ENCODE measurements around the gene MRPS30. TPM values are rescaled to one million over a fixed set of nuclear protein-coding genes. Genes with fewer than 3 reads are reported as not detected.

Gene MRPS30
- total RNA-seq, 3 donors from 2014 or later, result 63.7 to 144 (median 63.9) TPM

DNA sequence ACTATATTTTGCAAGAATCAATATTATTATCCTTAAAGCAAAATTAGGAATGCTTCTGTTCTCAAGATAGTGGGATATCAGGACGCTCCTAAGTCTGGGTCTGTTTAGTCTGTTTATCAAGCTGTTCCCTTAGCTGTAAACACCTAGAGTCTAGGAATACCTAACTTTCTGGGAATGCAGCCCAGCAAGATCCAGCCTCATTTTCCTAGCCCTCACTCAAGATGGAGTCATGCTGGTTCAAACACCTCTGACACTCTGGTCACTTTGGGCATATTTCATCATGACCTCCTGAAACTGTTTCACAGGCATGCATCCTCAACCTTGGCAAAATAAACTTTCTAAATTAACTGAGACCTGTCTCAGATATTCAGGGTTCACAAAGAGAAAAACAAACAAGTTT, 14.4 kb upstream of the MRPS30 start:
- H3K27ac ChIP-seq, result no peak overlapping the region
- intact Hi-C loops (cut with DNase I; ENCODE audit: low total_unique reads), result no loop called here
- no peaks in the 10 kb centered on the region for H3K4me1 ChIP-seq
- H3K4me3 ChIP-seq, result no peak overlapping the region
- H3K36me3 ChIP-seq, result no peaks in the 10 kb centered on the region
- no peak for DNase-seq (ENCODE audit: low spot score in 2 of 2)
- TF ChIP-seq POLR2AphosphoS5 (IDR thresholded peaks at IDR 0.05) (no peak), POLR2A (IDR thresholded peaks at IDR 0.05) (no peak)
- TF ChIP-seq, protein P1, sequence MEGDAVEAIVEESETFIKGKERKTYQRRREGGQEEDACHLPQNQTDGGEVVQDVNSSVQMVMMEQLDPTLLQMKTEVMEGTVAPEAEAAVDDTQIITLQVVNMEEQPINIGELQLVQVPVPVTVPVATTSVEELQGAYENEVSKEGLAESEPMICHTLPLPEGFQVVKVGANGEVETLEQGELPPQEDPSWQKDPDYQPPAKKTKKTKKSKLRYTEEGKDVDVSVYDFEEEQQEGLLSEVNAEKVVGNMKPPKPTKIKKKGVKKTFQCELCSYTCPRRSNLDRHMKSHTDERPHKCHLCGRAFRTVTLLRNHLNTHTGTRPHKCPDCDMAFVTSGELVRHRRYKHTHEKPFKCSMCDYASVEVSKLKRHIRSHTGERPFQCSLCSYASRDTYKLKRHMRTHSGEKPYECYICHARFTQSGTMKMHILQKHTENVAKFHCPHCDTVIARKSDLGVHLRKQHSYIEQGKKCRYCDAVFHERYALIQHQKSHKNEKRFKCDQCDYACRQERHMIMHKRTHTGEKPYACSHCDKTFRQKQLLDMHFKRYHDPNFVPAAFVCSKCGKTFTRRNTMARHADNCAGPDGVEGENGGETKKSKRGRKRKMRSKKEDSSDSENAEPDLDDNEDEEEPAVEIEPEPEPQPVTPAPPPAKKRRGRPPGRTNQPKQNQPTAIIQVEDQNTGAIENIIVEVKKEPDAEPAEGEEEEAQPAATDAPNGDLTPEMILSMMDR (IDR thresholded peaks at IDR 0.05), result no peak
- no peaks in the 10 kb centered on the region for H3K27me3 ChIP-seq
- peaks cover 14 to 26% of the 10 kb centered on the region in 2 donors for H3K9me3 ChIP-seq

DNA sequence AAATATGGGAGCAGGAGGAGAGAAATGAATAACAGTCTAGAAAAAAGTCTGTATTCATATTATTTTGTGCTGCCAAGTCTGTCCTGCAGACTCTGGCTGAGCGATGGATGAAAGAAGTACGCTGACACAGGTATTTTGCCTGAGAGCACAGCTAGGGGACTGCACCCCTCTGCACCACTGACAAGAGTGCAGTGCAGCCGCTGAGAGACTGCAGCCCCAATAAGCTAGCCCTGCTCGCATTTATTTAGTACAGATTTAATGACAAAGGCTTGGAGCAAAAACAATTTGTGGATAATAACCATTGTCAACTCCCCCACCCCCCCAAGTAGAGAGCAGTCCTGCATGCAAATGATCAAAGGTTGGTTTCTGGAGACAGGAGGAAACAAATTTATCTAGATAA, 13.3 kb upstream of the MRPS30 start:
- no peaks in the 10 kb centered on the region for H3K36me3 ChIP-seq
- no peaks in the 10 kb centered on the region for H3K4me1 ChIP-seq
- no peak overlapping the region for H3K27ac ChIP-seq
- no peak for DNase-seq (ENCODE audit: low spot score in 2 of 2)
- TF ChIP-seq POLR2A (IDR thresholded peaks at IDR 0.05), result no peak
- no peak for TF ChIP-seq POLR2AphosphoS5 (IDR thresholded peaks at IDR 0.05)
- TF ChIP-seq, protein P1 (IDR thresholded peaks at IDR 0.05), result no peak
- no peaks in the 10 kb centered on the region for H3K27me3 ChIP-seq
- peaks cover 14 to 26% of the 10 kb centered on the region in 2 donors for H3K9me3 ChIP-seq
- H3K4me3 ChIP-seq, result no peak overlapping the region
- intact Hi-C loops (cut with DNase I; ENCODE audit: low total_unique reads), result no loop called here

DNA sequence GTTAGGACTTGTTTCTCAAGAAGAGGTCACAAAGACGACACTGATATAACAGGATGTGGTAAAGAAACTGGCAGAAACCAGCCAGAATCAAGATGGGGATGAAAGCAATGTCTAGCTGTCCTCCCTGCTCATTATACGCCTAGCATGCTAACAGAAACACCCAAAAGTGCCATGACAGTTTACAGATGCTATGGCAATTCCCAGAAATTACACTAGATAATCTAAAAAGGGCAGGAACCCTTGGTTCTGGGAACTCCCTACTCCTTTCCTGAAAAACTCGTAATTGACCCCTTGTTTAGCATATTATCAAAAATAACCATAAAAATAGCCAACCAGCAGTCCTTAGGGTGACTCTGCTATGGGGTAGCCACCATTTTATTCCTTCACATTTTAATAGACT, 10.9 kb upstream of the MRPS30 start:
- Histone ChIP-seq H3K9me3 (peaks cover 8 to 18% of the 10 kb centered on the region in 2 donors), H3K27me3 (no peaks in the 10 kb centered on the region), H3K36me3 (no peaks in the 10 kb centered on the region), H3K4me1 (no peaks in the 10 kb centered on the region), H3K4me3 (no peak overlapping the region), H3K27ac (no peak overlapping the region)
- TF ChIP-seq POLR2AphosphoS5 (IDR thresholded peaks at IDR 0.05) (no peak), POLR2A (IDR thresholded peaks at IDR 0.05) (no peak)
- TF ChIP-seq, protein P1 (IDR thresholded peaks at IDR 0.05), result no peak
- no peak for DNase-seq (ENCODE audit: low spot score in 2 of 2)
- intact Hi-C loops (cut with DNase I; ENCODE audit: low total_unique reads), result no loop called here

DNA sequence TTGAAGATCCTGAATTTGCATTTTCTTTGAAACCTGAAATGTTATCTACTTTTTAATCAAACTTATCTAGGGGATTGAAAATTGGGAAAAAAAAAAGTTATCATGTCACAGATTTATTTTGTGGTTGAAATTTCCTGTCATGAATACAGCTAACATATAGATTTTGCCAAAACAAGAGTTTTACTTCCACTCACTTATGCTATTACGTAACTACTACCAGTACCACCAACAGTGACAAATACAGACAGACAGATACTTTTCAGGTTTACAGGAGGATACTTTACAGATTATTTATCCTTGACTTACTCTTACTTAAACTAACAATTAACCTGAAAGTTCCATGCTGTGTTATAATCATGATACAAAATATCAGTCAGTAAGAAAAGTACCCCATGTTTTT, 6.8 kb upstream of the MRPS30 start:
- no peaks in the 10 kb centered on the region for H3K27me3 ChIP-seq
- no peaks in the 10 kb centered on the region for H3K36me3 ChIP-seq
- no peaks in the 10 kb centered on the region for H3K9me3 ChIP-seq
- H3K27ac ChIP-seq, result no peak overlapping the region
- no peak for DNase-seq (ENCODE audit: low spot score in 2 of 2)
- TF ChIP-seq POLR2A (IDR thresholded peaks at IDR 0.05) (no peak), POLR2AphosphoS5 (IDR thresholded peaks at IDR 0.05) (no peak)
- TF ChIP-seq, protein P1 (IDR thresholded peaks at IDR 0.05), result no peak
- no peak overlapping the region for H3K4me3 ChIP-seq
- intact Hi-C loops (cut with DNase I; ENCODE audit: low total_unique reads), result no loop called here
- no peaks in the 10 kb centered on the region for H3K4me1 ChIP-seq

DNA sequence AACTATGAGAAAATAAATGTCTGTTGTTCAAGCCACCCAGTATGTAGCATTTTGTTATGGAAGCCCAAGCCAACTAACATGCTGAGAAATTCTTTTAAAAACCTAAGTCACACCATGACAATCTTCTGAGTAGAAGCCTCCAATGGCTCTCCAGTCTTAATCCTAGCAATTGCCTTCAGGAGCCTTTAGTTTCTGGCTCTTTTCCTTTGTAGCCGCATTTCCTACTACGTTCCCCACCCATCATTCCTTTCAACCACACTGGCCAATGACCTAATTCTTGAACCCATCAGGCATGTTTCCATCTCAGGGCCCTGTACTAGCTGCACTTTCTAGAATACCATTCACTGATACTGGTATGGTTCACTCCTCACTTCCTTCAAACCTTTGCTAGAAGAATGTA, 2.1 kb upstream of the MRPS30 start:
- no peaks in the 10 kb centered on the region for H3K27me3 ChIP-seq
- intact Hi-C loops (cut with DNase I; ENCODE audit: low total_unique reads), result no loop called here
- no peak for TF ChIP-seq POLR2AphosphoS5 (IDR thresholded peaks at IDR 0.05)
- TF ChIP-seq, protein P1 (IDR thresholded peaks at IDR 0.05), result no peak
- no peak for TF ChIP-seq POLR2A (IDR thresholded peaks at IDR 0.05)
- H3K27ac ChIP-seq, result no peak overlapping the region
- H3K4me1 ChIP-seq, result no peaks in the 10 kb centered on the region
- H3K36me3 ChIP-seq, result no peaks in the 10 kb centered on the region
- no peaks in the 10 kb centered on the region for H3K9me3 ChIP-seq
- H3K4me3 ChIP-seq, result no peak overlapping the region
- no peak for DNase-seq (ENCODE audit: low spot score in 2 of 2)

Measured in breast epithelium (tissue), 4 donors.